Activated T-helper 17 cell treated with anti-CD3 and anti-CD28 coated beads, Interleukin-2, amount 50 U/mL, for 72 hours (primary cell): ENCODE measurements around the gene GTF2H3. TPM values are rescaled to one million over a fixed set of nuclear protein-coding genes. Genes with fewer than 3 reads are reported as not detected.

Experiments
- ATAC-seq: fragments of 150-1000 bp; cut with Tn5 transposase; replicated peaks from 2 replicates; pipeline ENCODE4 v1.10.0; 2021; ENCODE audit warnings: mild to moderate bottlenecking, moderate library complexity
- H3K27ac Mint-ChIP-seq: one replicate; pipeline ENCODE4 v1.8.0; 2022; ENCODE audit warnings: mixed read lengths
- H3K27me3 Mint-ChIP-seq: one replicate; pipeline ENCODE4 v1.8.0; 2022; ENCODE audit warnings: mixed read lengths
- H3K36me3 Mint-ChIP-seq: one replicate; pipeline ENCODE4 v1.8.0; 2022; ENCODE audit warnings: low read depth, mild to moderate bottlenecking, mixed read lengths
- H3K4me1 Mint-ChIP-seq: one replicate; pipeline ENCODE4 v1.8.0; 2022; ENCODE audit warnings: mixed read lengths
- H3K4me3 Mint-ChIP-seq: one replicate; pipeline ENCODE4 v1.8.0; 2022; ENCODE audit warnings: mild to moderate bottlenecking, mixed read lengths
- H3K9me3 Mint-ChIP-seq: one replicate; pipeline ENCODE4 v1.8.0; 2022; ENCODE audit warnings: mixed read lengths
- total RNA-seq, 2 donors: library from RNA; stranded (reverse); gene quantifications; one replicate each; pipeline ENCODE4 v1.2.3, GENCODE V29; 2022

The GTF2H3 gene
- total RNA-seq, 2 donors from 2014 or later = 38.3 to 67.4 TPM

DNA sequence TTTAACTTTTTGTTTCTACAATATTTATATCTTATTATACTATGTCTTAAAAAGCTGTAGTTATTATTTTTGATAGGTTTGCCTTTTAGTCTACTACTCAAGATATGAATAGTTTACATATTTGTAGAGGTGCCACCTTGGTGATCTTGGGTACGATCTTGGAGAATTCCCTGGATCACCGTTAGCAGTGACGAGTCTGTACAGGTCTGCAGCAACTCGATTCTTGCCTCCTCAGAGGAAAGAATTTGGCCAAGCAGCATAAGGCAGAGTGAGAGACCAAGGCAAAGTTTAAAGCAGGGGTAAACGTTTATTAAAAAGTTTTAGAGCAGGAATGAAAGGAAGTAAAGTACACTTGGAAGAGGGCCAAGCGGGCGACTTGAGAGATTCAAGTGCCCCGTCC, 34.1 kb downstream of the GTF2H3 start:
- Mint-ChIP-seq H3K36me3 (peaks cover 7% of the 10 kb centered on the region), H3K4me1 (peaks cover 8% of the 10 kb centered on the region), H3K4me3 (no peak overlapping the region), H3K27me3 (no peaks in the 10 kb centered on the region), H3K9me3 (no peaks in the 10 kb centered on the region), H3K27ac (no peak overlapping the region)
- ATAC-seq = no peak

DNA sequence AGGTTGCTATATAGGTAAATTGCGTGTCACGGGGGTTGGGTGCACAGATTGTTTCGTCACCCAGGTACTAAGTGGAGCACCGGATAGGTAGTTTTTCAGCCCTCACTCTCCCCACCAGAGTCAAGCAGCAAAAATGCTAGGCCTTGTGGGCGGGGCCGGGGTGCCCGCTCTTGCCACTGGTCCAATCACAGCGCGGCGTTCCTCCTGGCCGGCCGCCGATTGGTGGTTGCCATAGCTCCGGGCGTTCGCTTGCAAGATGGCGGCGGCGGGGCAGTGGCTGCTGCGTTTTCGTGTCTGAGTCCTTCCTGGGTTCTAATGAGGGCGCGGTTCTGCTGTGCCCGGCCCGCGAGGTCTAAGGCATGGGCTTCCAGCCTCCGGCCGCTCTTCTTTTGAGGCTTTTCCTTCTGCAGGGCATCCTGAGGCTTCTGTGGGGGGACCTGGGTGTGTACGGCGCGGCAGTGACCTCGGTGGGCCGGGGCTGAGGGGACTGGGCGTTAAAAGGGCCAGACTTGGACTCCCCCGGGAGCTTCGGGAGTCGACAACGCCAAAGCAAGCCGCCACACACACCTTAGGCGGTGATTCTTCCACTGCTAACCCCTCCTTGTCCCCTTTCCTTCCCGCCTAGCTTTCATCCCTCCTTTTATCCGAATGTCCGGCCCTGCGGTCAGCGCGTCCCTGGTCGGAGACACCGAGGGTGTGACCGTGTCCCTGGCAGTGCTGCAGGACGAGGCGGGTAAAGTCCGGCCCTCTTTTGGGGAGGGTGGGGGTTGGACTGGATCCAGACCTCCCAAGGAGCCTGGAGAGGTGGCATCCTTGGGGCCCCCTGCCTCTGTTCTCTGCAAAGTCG, 37.5 kb downstream of the GTF2H3 start, which contains the start of gene TCTN2:
TCTN2 (plus strand) TSS at position 232 of the 847 bp plus-strand sequence; CDS start at position 360, 128 bp downstream.
- H3K36me3 Mint-ChIP-seq = peaks cover 14% of the 10 kb centered on the region
- no peaks in the 10 kb centered on the region for H3K9me3 Mint-ChIP-seq
- H3K4me3 Mint-ChIP-seq = peak within 1 kb of the TSS; percentile 81
- no peaks in the 10 kb centered on the region for H3K27me3 Mint-ChIP-seq
- H3K27ac Mint-ChIP-seq = peak within 1 kb of the TSS; percentile 62
- ATAC-seq = peak; percentile 100
- peaks cover 8% of the 10 kb centered on the region for H3K4me1 Mint-ChIP-seq

DNA sequence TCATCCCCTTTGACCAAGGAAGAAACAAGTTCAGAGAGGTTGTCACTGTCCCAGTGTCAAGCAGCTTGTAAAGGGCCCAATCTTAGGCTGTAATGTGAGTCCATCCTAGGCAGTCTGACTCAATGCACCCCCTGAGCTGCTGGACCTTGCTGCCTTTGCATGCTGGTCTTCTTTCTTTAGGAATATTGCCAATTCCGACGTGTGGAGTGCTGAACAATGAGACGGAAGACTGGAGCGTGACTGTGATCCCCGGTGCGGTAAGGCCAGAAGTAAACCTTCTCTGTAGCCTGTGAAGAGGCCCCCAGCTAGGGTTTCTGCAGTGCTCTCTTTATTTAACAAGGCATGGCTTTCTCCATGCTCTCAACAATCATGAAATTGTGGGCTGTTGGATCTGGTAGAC, 38.2 kb downstream of the GTF2H3 start:
- Mint-ChIP-seq H3K4me3 (peak overlapping the region; percentile 81), H3K4me1 (peaks cover 8% of the 10 kb centered on the region), H3K27me3 (no peaks in the 10 kb centered on the region), H3K36me3 (peaks cover 14% of the 10 kb centered on the region), H3K27ac (peak overlapping the region; percentile 62), H3K9me3 (no peaks in the 10 kb centered on the region)
- no peak for ATAC-seq

DNA sequence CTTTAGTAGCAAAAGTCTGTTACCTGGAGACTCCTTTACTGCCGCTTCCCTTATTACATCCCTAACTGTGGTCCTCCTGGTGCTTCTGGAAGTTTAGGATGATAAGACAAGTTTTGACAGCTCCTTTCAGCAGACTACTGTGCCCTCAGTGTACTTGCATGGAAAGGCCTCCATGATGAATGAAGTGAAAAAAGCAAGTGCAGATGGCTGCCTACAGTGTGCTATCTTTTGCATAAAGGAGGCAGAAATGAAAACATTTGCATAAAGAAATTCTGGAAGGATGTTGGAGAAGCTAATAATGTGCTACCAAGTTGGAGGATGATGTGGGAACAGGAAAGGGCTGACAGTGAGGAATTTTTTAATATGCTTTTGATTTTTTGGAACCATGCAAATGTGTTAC, 41.8 kb downstream of the GTF2H3 start:
- Mint-ChIP-seq H3K27me3 (no peaks in the 10 kb centered on the region), H3K9me3 (no peaks in the 10 kb centered on the region), H3K27ac (no peak overlapping the region), H3K4me3 (no peak overlapping the region), H3K36me3 (peaks cover 14% of the 10 kb centered on the region), H3K4me1 (peaks cover 8% of the 10 kb centered on the region)
- no peak for ATAC-seq

DNA sequence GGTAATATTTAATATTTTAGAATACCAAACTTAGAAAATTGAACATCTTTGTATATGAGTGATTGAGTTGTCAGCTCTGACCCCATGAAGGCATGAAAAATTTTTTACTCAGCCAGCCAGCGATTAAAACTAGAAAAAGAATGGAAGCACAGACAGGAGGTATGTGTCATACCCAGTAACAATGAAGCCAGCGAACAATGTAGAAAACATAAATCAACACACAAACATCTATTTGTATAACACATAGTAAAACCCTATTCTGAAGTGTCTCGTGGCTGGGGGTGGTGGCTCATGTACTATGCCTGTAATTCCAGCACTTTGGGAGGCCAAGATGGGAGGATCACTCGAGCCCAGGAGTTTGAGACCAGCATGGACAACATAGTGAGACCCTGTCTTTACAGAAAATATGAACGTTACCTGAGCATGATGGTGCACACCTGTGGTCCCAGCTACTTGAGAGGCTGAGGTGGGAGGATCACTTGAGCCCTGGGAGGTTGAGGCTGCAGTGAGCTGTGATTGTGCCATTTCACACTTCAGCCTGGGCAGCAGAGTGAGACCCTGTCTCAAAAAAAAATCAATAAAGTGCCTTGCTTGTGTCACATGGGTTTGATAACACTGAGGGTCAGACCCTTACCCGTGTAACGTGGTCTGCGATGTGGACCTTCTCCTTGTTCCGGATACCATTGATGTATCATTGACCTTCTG, 43.1 kb downstream of the GTF2H3 start:
- no peak for ATAC-seq
- Mint-ChIP-seq H3K4me1 (peaks cover 6% of the 10 kb centered on the region), H3K27ac (no peak overlapping the region), H3K4me3 (no peak overlapping the region), H3K27me3 (no peaks in the 10 kb centered on the region), H3K36me3 (peaks cover 21% of the 10 kb centered on the region), H3K9me3 (no peaks in the 10 kb centered on the region)

DNA sequence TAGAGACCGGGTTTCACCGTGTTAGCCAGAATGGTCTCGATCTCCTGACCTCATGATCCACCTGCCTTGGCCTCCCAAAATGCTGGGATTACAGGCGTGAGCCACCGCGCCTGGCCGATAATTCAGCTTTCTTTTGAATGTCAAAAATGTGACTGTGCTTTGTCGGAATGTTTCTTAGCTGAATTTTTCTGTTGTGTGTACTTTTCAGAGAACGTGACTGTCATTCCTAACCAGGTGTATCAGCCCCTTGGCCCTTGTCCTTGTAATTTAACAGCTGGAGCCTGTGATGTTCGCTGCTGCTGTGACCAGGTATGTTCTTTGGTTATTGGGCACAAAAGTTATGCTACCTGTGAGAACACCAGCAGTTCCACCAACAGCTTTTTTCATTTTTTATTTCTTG, 45.4 kb downstream of the GTF2H3 start:
- H3K27ac Mint-ChIP-seq = no peak overlapping the region
- no peak overlapping the region for H3K4me3 Mint-ChIP-seq
- peaks cover 21% of the 10 kb centered on the region for H3K36me3 Mint-ChIP-seq
- H3K27me3 Mint-ChIP-seq = no peaks in the 10 kb centered on the region
- H3K9me3 Mint-ChIP-seq = no peaks in the 10 kb centered on the region
- ATAC-seq = no peak
- no peaks in the 10 kb centered on the region for H3K4me1 Mint-ChIP-seq

DNA sequence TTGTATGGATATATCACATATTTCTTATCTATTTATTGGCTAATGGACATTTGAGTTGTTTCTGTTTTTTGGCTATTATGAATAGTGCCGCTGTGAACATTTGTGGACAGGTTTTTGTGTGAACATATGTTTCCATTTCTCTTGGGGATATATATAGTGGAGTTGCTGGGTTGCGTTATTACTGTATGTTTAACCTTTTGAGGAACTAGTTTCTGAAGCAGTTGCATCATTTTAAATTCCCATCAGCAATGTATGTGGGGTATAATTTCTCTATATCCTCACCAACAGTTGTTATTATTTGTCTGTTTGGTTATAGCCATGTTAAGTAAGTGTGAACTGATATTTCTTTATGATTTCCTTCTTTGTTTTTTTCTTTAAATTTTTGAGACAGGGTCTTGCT, 48.0 kb downstream of the GTF2H3 start:
- Mint-ChIP-seq H3K4me3 (no peak overlapping the region), H3K27me3 (no peaks in the 10 kb centered on the region), H3K9me3 (no peaks in the 10 kb centered on the region), H3K27ac (no peak overlapping the region), H3K4me1 (no peaks in the 10 kb centered on the region), H3K36me3 (peaks cover 13% of the 10 kb centered on the region)
- ATAC-seq = no peak

DNA sequence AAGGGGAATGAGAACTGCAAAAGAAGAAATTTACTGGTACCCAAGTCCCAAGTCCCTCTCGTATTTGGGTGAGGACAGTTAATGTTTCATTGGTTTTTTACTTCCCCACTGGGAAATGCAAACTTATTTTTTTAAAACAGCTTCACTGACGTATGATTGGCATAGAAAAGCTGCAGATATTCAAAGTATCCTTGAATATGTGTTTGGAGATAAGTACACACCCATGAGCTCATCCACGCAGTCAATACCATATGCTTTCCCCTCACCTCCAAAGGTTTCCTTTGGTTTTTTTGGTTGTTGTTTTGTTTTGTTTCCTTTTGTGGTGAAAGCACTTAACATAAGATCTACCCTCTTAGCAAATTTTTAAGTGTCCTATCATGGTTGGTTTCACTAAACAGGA, 50.3 kb downstream of the GTF2H3 start:
- H3K27me3 Mint-ChIP-seq = no peaks in the 10 kb centered on the region
- no peaks in the 10 kb centered on the region for H3K4me1 Mint-ChIP-seq
- peaks cover 20% of the 10 kb centered on the region for H3K36me3 Mint-ChIP-seq
- ATAC-seq = no peak
- H3K27ac Mint-ChIP-seq = no peak overlapping the region
- H3K4me3 Mint-ChIP-seq = no peak overlapping the region
- H3K9me3 Mint-ChIP-seq = no peaks in the 10 kb centered on the region

DNA sequence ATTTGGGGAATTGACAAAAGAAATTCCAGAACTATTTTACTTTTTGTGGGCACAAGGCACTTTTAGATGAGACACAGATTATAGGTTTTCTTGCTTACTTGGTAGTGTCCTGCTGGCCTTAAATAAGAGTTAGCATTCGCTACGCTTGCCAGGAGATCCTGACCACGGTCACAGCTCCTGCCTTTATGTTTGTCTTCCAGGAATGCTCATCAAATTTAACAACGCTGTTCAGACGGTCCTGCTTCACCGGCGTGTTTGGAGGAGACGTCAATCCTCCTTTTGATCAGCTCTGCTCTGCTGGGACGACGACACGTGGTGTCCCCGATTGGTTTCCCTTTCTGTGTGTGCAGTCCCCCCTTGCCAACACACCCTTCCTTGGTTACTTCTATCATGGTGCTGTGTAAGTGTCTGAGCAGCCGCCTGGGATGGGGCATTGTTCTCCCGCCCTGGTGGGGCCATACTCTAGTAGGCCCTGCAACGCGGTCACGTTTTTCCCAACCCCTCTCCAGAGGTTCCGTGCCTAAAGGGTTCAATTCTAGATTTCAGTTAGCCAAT, 53.1 kb downstream of the GTF2H3 start:
- H3K36me3 Mint-ChIP-seq = peaks cover 14% of the 10 kb centered on the region
- H3K4me3 Mint-ChIP-seq = no peak overlapping the region
- no peaks in the 10 kb centered on the region for H3K4me1 Mint-ChIP-seq
- H3K27me3 Mint-ChIP-seq = no peaks in the 10 kb centered on the region
- H3K27ac Mint-ChIP-seq = no peak overlapping the region
- no peaks in the 10 kb centered on the region for H3K9me3 Mint-ChIP-seq
- no peak for ATAC-seq

DNA sequence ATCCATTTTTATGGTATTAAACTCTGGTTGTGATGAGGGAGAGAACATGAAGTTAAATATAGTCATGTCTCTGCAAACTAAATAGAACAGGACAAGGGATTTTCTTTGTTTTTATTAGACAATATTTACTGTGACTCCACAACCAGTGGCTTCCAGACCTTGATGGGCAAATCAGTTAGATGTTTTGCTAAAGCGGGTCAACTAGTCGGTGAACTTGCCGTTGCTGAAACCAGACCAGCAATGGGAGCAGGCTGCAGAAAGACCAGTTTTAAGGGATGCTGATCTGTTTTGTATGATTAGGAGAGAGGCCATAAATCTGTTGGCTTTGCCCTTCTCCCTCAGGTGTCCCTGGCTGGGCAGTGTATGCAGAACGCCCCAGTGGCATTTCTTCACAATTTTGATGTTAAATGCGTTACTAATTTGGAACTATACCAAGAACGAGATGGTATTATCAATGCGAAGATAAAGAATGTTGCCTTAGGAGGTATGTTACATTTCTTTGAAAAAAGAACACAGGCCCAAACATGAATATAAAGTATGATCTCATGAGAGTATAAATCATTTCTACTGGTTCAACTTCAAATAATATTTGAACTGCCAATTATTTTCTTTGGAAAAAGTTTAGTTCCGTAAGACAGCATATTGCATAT, 56.7 kb downstream of the GTF2H3 start:
- H3K9me3 Mint-ChIP-seq = no peaks in the 10 kb centered on the region
- no peak overlapping the region for H3K4me3 Mint-ChIP-seq
- no peaks in the 10 kb centered on the region for H3K4me1 Mint-ChIP-seq
- ATAC-seq = no peak
- H3K36me3 Mint-ChIP-seq = peaks cover 25% of the 10 kb centered on the region
- no peak overlapping the region for H3K27ac Mint-ChIP-seq
- H3K27me3 Mint-ChIP-seq = no peaks in the 10 kb centered on the region

DNA sequence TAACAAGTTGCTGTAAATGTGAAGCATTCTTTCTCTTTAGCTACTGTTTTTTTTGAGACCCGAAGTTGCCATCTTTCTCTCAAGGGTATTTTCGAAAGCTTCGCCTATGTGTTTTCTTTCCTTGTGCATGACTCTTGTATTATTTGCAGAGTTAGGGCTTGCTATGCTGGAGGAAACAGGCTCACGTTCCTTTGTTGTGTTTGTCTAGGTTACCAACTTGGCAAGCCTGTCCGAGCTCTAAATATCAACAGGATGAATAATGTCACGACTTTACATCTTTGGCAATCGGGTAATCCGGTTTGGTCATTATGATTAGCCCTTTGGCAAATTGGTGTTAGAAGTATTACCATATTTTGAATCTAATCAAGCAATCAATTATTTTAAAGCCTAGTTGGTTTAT, 62.6 kb downstream of the GTF2H3 start:
- no peaks in the 10 kb centered on the region for H3K27me3 Mint-ChIP-seq
- H3K36me3 Mint-ChIP-seq = peaks cover 36% of the 10 kb centered on the region
- H3K9me3 Mint-ChIP-seq = no peaks in the 10 kb centered on the region
- no peaks in the 10 kb centered on the region for H3K4me1 Mint-ChIP-seq
- no peak overlapping the region for H3K27ac Mint-ChIP-seq
- no peak for ATAC-seq
- H3K4me3 Mint-ChIP-seq = no peak overlapping the region

DNA sequence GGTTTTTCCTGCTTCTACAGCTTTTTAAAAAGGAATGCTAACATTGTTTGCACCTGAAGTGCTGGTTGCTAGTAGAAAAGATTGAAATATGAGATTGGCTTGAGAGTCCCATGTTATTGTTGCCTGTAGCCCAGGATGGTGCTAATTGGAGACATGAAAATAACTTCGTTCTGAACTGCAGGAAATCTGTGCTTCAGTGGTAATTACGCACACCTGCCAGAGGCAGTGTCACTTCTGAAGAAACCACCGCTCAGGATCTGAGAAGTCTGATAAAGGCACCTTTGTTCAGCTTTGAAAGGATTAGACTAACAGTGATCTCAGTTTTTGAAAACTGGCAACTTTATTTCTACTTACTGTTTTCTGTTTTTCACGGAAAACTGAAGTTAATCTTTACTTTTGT, 63.0 kb downstream of the GTF2H3 start:
- Mint-ChIP-seq H3K36me3 (peaks cover 36% of the 10 kb centered on the region), H3K4me1 (no peaks in the 10 kb centered on the region), H3K27ac (no peak overlapping the region), H3K4me3 (no peak overlapping the region), H3K27me3 (no peaks in the 10 kb centered on the region), H3K9me3 (no peaks in the 10 kb centered on the region)
- ATAC-seq = no peak

DNA sequence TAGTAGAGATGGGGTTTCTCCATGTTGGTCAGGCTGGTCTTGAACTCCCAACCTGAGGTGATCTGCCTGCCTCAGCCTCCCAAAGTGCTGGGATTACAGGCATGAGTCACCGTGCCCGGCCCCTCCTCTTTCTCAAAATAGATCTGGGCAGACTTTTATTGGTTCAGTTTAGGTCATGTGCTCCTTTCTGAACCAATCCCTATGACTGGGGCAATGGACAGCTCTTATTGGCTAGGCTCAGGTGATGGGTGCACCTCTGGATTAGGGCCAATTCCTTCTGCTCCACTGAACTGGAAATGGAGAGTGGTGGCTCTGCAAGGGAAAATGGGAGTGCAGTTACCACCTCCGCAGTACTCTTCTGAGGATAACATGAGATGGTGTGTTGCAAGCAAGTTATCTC, 72.3 kb downstream of the GTF2H3 start:
- no peaks in the 10 kb centered on the region for H3K27me3 Mint-ChIP-seq
- no peak overlapping the region for H3K27ac Mint-ChIP-seq
- no peaks in the 10 kb centered on the region for H3K9me3 Mint-ChIP-seq
- H3K36me3 Mint-ChIP-seq = no peaks in the 10 kb centered on the region
- no peak overlapping the region for H3K4me3 Mint-ChIP-seq
- peaks cover 3% of the 10 kb centered on the region for H3K4me1 Mint-ChIP-seq
- ATAC-seq = peak; percentile 48

DNA sequence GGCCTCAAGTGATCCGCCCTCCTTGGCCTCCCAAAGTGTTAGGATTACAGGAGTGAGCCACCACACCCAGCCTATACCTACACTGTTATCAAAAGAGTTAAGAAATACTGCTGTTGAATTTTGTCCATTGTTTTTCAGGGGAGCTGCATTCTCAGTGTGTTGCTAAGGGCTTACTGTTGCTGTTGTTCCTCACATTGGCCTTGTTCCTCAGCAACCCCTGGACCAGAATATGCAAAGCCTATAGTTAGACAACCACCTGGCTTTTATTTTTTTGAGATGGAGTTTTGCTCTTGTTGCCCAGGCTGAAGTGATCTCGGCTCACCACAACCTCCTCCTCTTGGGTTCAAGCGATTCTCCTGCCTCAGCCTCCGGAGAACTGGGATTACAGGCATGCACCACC, 73.8 kb downstream of the GTF2H3 start:
- no peaks in the 10 kb centered on the region for H3K9me3 Mint-ChIP-seq
- H3K4me3 Mint-ChIP-seq = no peak overlapping the region
- no peaks in the 10 kb centered on the region for H3K27me3 Mint-ChIP-seq
- H3K27ac Mint-ChIP-seq = no peak overlapping the region
- H3K4me1 Mint-ChIP-seq = peaks cover 6% of the 10 kb centered on the region
- H3K36me3 Mint-ChIP-seq = no peaks in the 10 kb centered on the region
- no peak for ATAC-seq
